GM12891 (cell line): ENCODE measurements around the gene CCDC3.

ENCODE experiments used
- PAX5 ChIP-seq: IDR thresholded peaks from 2 replicates; pipeline ENCODE4 v1.6.1; 2011; ENCODE audit warnings: low read length, moderate library complexity, mild to moderate bottlenecking; ENCODE audit not compliant: insufficient read depth, severe bottlenecking
- POLR2A ChIP-seq: IDR thresholded peaks from 2 replicates; pipeline ENCODE4 v1.6.1; 2011; ENCODE audit warnings: low read depth, low read length, control low read depth
- POLR2AphosphoS5 ChIP-seq: IDR thresholded peaks from 2 replicates; pipeline ENCODE4 v1.6.1; 2011; ENCODE audit warnings: low read depth, low read length, control low read depth
- POU2F2 ChIP-seq: IDR thresholded peaks from 2 replicates; pipeline ENCODE4 v1.6.1; 2011; ENCODE audit warnings: low read depth, mild to moderate bottlenecking, control low read depth, low read length, moderate library complexity
- SPI1 ChIP-seq: IDR thresholded peaks from 2 replicates; pipeline ENCODE4 v1.6.1; 2011; ENCODE audit warnings: low read depth, low read length, control low read depth
- TAF1 ChIP-seq: IDR thresholded peaks from 2 replicates; pipeline ENCODE4 v1.6.1; 2011; ENCODE audit warnings: low read depth, low read length, control low read depth

DNA sequence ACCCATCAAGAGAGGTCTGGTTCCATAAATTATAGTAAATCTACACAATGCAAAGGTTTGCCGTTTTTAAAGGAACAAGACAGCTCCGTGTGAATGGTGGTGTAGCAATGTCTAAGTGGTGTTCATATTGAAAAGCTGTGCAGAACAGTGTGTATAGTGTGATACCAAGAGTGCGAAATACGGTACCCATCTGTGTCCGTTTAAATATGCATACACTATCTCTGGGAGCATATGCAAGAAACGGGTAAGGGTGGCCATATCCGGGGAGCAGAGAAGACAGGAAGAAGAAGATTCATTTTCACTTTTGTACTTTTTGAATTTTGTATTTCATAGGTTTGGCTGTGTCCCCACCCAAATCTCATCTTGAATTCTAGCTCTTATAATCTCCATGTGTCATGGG lies 102.0 kb downstream of the CCDC3 start:
- TF ChIP-seq POLR2AphosphoS5 (no peak), POLR2A (no peak), TAF1 (no peak), POU2F2 (no peak), SPI1 (no peak), PAX5 (no peak)
